Motor neuron (in vitro differentiated cells): ENCODE results near the gene PSMD9. TPM values are rescaled to one million over a fixed set of nuclear protein-coding genes. Genes with fewer than 3 reads are reported as not detected.

Experiments
- total RNA-seq, 8 experiments: library from RNA; unstranded; fragments of 300-600 nt; gene quantifications; 2 replicates each; pipeline versions ENCODE4 v1.2.3 to v1.2.4, GENCODE V29; 2022

Gene PSMD9
- total RNA-seq, 8 experiments from 2014 or later, result 25.3 to 135 (median 54.6) TPM

Other genes with a start within 250 kb of the PSMD9 start
- gene MORN3, start 219.1 kb upstream of the PSMD9 start, total RNA-seq, result 1 to 10 TPM in 1 of 8 experiments, under 1 TPM in 7; 0.25 to 1.9 (median 0.70) TPM
- 10 to 100 TPM in 3 of 8 experiments, 1 to 10 TPM in 5; 4.9 to 13.4 (median 7.7) TPM for gene TMEM120B, start 176.0 kb upstream of the PSMD9 start, total RNA-seq
- 10 to 100 TPM in 3 of 8 experiments, 1 to 10 TPM in 5; 2.8 to 13.7 (median 6.8) TPM for gene RHOF, start 95.1 kb upstream of the PSMD9 start, total RNA-seq
- 10 to 100 TPM in 2 of 8 experiments, 1 to 10 TPM in 6; 3.1 to 16.2 (median 5.0) TPM for gene SETD1B, start 84.8 kb upstream of the PSMD9 start, total RNA-seq
- gene HPD, start 29.9 kb upstream of the PSMD9 start, total RNA-seq, result under 1 TPM in 3 of 8 experiments, not detected in 5; 0.19 to 0.46 (median 0.21) TPM
- gene CFAP251, start 29.8 kb downstream of the PSMD9 start, total RNA-seq, result 1 to 10 TPM; 1.7 to 5.3 (median 2.7) TPM
- gene BCL7A, start 133.1 kb downstream of the PSMD9 start, total RNA-seq, result 10 to 100 TPM in 5 of 8 experiments, 1 to 10 TPM in 3; 1.2 to 68.2 (median 28.2) TPM
- 10 to 100 TPM in 6 of 8 experiments, 1 to 10 TPM in 2; 7.5 to 27.5 (median 15.2) TPM for gene MLXIP, start 190.0 kb downstream of the PSMD9 start, total RNA-seq